Measurements from ENCODE around the gene EEFSEC. TPM values are rescaled to one million over a fixed set of nuclear protein-coding genes. Genes with fewer than 3 reads are reported as not detected.

The EEFSEC gene
- total and polyA plus RNA-seq, 2 experiments from 2014 or later: 10.1 to 16.2 TPM

GRCh38 chr3:128357538-128357937 is 204.3 kb downstream of the EEFSEC start:
- no peak overlapping the region for H3K27ac Mint-ChIP-seq
- ATAC-seq: no peak

More at GRCh38 chr3:128357538-128357937, 204.3 kb downstream of the EEFSEC start:
- Histone ChIP-seq H3F3A (replicated peaks; ENCODE audit: low read depth) (no peaks in the 10 kb centered on the region), H3K27ac (ENCODE audit: low read depth) (no peak overlapping the region), H3K27me3 (ENCODE audit: insufficient read depth) (no peaks in the 10 kb centered on the region), H4K20me1 (replicated peaks; ENCODE audit: insufficient read depth) (no peaks in the 10 kb centered on the region), H3K4me3 (no peak overlapping the region), H3K9me2 (ENCODE audit: insufficient read depth) (no peaks in the 10 kb centered on the region), H3K36me3 (ENCODE audit: insufficient read depth) (no peaks in the 10 kb centered on the region), H3K4me1 (ENCODE audit: insufficient read depth) (no peaks in the 10 kb centered on the region), H3K4me2 (no peak overlapping the region), H2AFZ (no peak overlapping the region), H3K79me2 (replicated peaks; ENCODE audit: insufficient read depth) (no peaks in the 10 kb centered on the region)
- no peak for DNase-seq (ENCODE audit: low spot score)
- Mint-ChIP-seq H3K4me1 (no peaks in the 10 kb centered on the region), H3K4me3 (no peak overlapping the region), H3K36me3 (ENCODE audit: low read depth) (no peaks in the 10 kb centered on the region), H3K9me3 (no peaks in the 10 kb centered on the region), H3K27me3 (ENCODE audit: insufficient read depth, low read depth, poor library complexity) (peaks cover 3% of the 10 kb centered on the region)
- TF ChIP-seq ZNF114 (CRISPR knock-in tag; IDR thresholded peaks at IDR 0.05) (no peak), JUNB (IDR thresholded peaks at IDR 0.05; ENCODE audit: unreplicated experiment) (no peak), CREB1 (CRISPR knock-in tag; IDR thresholded peaks at IDR 0.05; ENCODE audit: low read depth) (no peak), EZH2 (IDR thresholded peaks at IDR 0.05; ENCODE audit: low read depth, unreplicated experiment) (no peak), ETS1 (IDR thresholded peaks at IDR 0.05) (no peak), ZNF331 (CRISPR knock-in tag; IDR thresholded peaks at IDR 0.05; ENCODE audit: low read depth) (no peak), REST (IDR thresholded peaks at IDR 0.05; ENCODE audit: unreplicated experiment) (no peak), POLR2AphosphoS5 (IDR thresholded peaks at IDR 0.05; ENCODE audit: low read depth) (no peak), EZH2phosphoT487 (IDR thresholded peaks at IDR 0.05; ENCODE audit: unreplicated experiment) (no peak), STAT1 (IDR thresholded peaks at IDR 0.05; ENCODE audit: unreplicated experiment) (no peak), ZNF462 (CRISPR knock-in tag; IDR thresholded peaks at IDR 0.05) (no peak)
